Measurements from ENCODE around the gene PLEKHA6. TPM values are rescaled to one million over a fixed set of nuclear protein-coding genes. Genes with fewer than 3 reads are reported as not detected.

PLEKHA6 gene
- polyA plus RNA-seq, 3 donors = 0.08 TPM; not detected in 1

- no peak overlapping the region for H3K4me3 Mint-ChIP-seq
These were observed 74.8 kb downstream of the PLEKHA6 start for GRCh38 chr1:204284929-204285328.

DNA sequence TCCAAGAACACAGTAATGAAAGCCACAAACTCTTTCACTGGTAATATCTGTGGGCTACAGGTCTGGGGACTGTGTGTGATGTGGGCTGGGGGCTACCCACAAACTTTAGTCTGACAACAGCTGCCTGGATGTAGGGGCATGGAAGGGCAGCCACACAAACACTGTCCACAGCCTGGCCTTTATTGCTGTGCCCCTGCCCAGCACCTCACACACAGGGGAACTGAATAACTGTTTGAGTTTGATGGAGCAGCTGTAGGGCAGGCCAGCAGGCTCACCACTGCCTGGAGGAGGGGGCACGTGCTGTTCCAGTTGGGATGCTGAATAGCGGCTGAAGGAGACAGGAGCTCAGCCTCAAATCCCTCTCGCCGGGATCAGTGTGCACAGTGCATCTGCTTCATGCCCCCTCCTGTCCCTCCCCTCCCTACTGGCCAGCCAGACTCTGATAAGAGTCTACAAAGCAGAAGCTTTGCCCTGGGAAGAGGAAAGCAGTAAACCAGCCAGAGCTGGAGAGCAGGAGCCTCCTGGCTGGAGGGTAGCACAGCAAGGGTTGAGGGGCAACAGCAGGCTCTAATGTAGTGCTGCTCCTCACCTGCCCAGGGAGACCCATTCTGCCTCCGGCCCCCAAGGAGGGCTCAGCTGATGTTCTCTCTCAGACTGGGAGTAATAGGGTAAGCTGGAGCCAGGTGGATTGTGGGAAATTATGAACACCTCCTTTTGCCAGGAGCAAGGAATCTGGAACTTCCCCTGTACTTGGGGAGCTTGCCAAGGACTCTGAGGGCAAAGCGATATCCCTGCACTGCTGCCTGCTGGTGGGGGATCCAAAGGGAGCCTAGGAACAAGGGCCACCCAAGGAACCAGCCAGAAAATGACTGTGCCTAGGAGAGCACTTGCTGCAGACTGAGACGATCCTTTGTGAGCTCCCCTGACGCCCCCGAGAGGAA is 75.7 kb downstream of the PLEKHA6 start:
- no peaks in the 10 kb centered on the region for H3K36me3 ChIP-seq (replicated peaks in 1 of 2; ENCODE audit: control insufficient read depth in 1 of 2, insufficient read depth in 2 of 2, low read length in 2 of 2)
- peak overlapping the region in 1 of 7 donors; percentile 21 for H3K27ac Mint-ChIP-seq
- peaks cover 3 to 7% (median 3%) of the 10 kb centered on the region in 3 donors for H3K27me3 Mint-ChIP-seq (ENCODE audit: low read depth in 3 of 3)
- no peaks in the 10 kb centered on the region for H4K20me1 ChIP-seq (ENCODE audit: insufficient read depth, low read length)
- no peak overlapping the region for H3K4me3 Mint-ChIP-seq
- H3K27ac ChIP-seq (ENCODE audit: low read depth in 1 of 2, low read length in 2 of 2) = no peak overlapping the region
- H3K4me3 ChIP-seq (replicated peaks in 1 of 3; ENCODE audit: low read depth in 2 of 3, low read length in 3 of 3) = no peak overlapping the region
- TF ChIP-seq, protein P1, sequence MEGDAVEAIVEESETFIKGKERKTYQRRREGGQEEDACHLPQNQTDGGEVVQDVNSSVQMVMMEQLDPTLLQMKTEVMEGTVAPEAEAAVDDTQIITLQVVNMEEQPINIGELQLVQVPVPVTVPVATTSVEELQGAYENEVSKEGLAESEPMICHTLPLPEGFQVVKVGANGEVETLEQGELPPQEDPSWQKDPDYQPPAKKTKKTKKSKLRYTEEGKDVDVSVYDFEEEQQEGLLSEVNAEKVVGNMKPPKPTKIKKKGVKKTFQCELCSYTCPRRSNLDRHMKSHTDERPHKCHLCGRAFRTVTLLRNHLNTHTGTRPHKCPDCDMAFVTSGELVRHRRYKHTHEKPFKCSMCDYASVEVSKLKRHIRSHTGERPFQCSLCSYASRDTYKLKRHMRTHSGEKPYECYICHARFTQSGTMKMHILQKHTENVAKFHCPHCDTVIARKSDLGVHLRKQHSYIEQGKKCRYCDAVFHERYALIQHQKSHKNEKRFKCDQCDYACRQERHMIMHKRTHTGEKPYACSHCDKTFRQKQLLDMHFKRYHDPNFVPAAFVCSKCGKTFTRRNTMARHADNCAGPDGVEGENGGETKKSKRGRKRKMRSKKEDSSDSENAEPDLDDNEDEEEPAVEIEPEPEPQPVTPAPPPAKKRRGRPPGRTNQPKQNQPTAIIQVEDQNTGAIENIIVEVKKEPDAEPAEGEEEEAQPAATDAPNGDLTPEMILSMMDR (IDR thresholded peaks at IDR 0.05) = no peak
- peaks cover 39% of the 10 kb centered on the region for H3K4me1 Mint-ChIP-seq
- H3K9ac ChIP-seq (ENCODE audit: insufficient read depth, low read length, poor library complexity, severe bottlenecking) = no peak overlapping the region
- no peaks in the 10 kb centered on the region for H3K27me3 ChIP-seq (ENCODE audit: control insufficient read depth in 2 of 2, insufficient read depth in 2 of 2, low read length in 2 of 2)
- no peak overlapping the region for H2AFZ ChIP-seq (ENCODE audit: insufficient read depth, low read depth, low read length, poor library complexity, severe bottlenecking)
- WGBS (ENCODE audit: insufficient coverage) = 84% methylated on average over 8 of the region's 9 CpGs
- H3K9me3 ChIP-seq (replicated peaks in 1 of 2; ENCODE audit: control insufficient read depth in 1 of 2, insufficient read depth in 1 of 2, low read length in 2 of 2) = no peaks in the 10 kb centered on the region
- no peak overlapping the region for H3K4me2 ChIP-seq (replicated peaks; ENCODE audit: extremely low read depth, low read length, poor library complexity, severe bottlenecking)
- H3K36me3 Mint-ChIP-seq = no peaks in the 10 kb centered on the region
- peaks cover 0 to 1% (median 0%) of the 10 kb centered on the region in 7 donors for H3K9me3 Mint-ChIP-seq
- DNase-seq = no peak
- intact Hi-C loops (cut with micrococcal nuclease) = no loop called here
- H3K79me2 ChIP-seq (ENCODE audit: insufficient read depth, low read length) = no peaks in the 10 kb centered on the region
- peaks cover 37 to 38% of the 10 kb centered on the region in 2 donors for H3K4me1 ChIP-seq (ENCODE audit: control insufficient read depth in 1 of 2, insufficient read depth in 2 of 2, low read length in 2 of 2)

More at GRCh38 chr1:204284929-204285328, 74.8 kb downstream of the PLEKHA6 start:
- Mint-ChIP-seq H3K4me1 (peaks cover 37% of the 10 kb centered on the region), H3K36me3 (no peaks in the 10 kb centered on the region), H3K27me3 (ENCODE audit: low read depth in 3 of 3) (peaks cover 3 to 7% (median 3%) of the 10 kb centered on the region in 3 donors), H3K9me3 (peaks cover 0 to 1% (median 0%) of the 10 kb centered on the region in 7 donors), H3K27ac (no peak overlapping the region)
- intact Hi-C loops (cut with micrococcal nuclease) = no loop called here
- no peak for DNase-seq
- H3K4me2 ChIP-seq (replicated peaks; ENCODE audit: extremely low read depth, low read length, poor library complexity, severe bottlenecking) = no peak overlapping the region
- no peaks in the 10 kb centered on the region for H3K9me3 ChIP-seq (replicated peaks in 1 of 2; ENCODE audit: control insufficient read depth in 1 of 2, insufficient read depth in 1 of 2, low read length in 2 of 2)
- no peaks in the 10 kb centered on the region for H3K36me3 ChIP-seq (replicated peaks in 1 of 2; ENCODE audit: control insufficient read depth in 1 of 2, insufficient read depth in 2 of 2, low read length in 2 of 2)
- H3K4me3 ChIP-seq (replicated peaks in 1 of 3; ENCODE audit: low read depth in 2 of 3, low read length in 3 of 3) = no peak overlapping the region
- no peak overlapping the region for H3K9ac ChIP-seq (ENCODE audit: insufficient read depth, low read length, poor library complexity, severe bottlenecking)
- peaks cover 37 to 39% of the 10 kb centered on the region in 2 donors for H3K4me1 ChIP-seq (ENCODE audit: control insufficient read depth in 1 of 2, insufficient read depth in 2 of 2, low read length in 2 of 2)
- 40% methylated on average over 1 of the region's 2 CpGs for WGBS (ENCODE audit: insufficient coverage)
- H2AFZ ChIP-seq (ENCODE audit: insufficient read depth, low read depth, low read length, poor library complexity, severe bottlenecking) = no peak overlapping the region
- no peaks in the 10 kb centered on the region for H4K20me1 ChIP-seq (ENCODE audit: insufficient read depth, low read length)
- no peaks in the 10 kb centered on the region for H3K79me2 ChIP-seq (ENCODE audit: insufficient read depth, low read length)
- H3K27me3 ChIP-seq (ENCODE audit: control insufficient read depth in 2 of 2, insufficient read depth in 2 of 2, low read length in 2 of 2) = no peaks in the 10 kb centered on the region
- no peak overlapping the region for H3K27ac ChIP-seq (ENCODE audit: low read depth in 1 of 2, low read length in 2 of 2)
- TF ChIP-seq, protein P1 (IDR thresholded peaks at IDR 0.05) = no peak

Measured in CD14-positive monocyte (primary cell).